ENCODE data around the gene GRID1.

GRID1 gene

DNA sequence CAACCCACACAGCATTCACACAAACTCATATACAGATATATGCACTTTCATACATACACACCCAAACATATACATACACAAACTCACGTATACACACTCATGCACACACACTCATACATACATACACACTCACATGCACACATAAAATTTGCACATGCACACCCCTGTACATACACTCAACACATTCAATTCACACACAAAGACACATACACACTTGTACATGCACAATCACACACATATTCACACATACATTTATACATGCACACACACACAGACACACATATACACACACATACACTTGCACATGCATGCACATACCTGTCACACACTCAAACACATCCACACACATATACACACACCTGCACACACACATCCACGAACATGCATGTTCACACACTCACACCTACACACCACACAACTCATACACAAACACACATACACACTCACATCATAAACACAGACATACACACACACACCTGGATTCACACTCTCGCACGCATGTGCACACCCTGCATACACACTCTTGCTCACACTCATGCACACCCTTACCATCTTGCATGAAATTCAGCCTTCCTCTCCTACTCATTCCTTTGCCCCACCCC, 451.2 kb downstream of the GRID1 start:
- no peak for DNase-seq

DNA sequence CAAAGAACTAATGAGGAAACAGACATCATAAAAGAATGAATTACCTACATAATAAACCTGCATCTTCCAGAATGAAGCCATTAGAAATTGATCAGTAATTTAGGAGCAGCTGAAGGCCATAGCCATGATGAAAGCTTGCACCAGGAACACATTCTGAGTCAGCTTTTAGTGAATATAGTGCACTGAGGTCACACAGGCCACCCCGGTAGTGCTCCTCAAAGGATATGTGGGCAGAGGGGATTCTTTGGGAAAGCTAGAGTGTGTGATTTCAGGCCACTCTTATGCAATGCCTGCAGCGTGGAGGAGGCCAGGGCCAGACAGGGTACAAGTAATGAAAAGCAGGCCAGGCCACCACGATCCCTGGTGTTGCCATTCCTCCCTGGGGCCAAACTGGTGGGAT, 451.9 kb downstream of the GRID1 start:
- no peak for DNase-seq

DNA sequence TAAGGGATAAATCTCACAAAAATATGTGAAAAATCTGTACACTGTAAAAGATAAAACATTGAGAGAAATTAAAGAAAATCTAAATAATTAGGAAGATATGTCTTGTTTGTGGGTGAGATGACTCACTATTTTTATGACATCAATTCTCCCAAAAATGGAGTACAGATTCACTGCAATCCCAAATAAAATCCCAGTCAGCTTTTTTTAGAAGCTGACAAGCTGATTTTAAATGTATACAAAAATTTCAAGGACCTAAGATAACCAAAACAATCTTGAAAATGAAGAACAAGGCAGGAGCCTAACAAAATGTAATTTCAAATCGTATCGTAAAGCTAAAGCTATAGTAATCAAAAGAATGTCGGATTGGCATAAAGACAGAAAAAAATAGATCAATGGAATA, 458.1 kb downstream of the GRID1 start:
- no peak for DNase-seq

DNA sequence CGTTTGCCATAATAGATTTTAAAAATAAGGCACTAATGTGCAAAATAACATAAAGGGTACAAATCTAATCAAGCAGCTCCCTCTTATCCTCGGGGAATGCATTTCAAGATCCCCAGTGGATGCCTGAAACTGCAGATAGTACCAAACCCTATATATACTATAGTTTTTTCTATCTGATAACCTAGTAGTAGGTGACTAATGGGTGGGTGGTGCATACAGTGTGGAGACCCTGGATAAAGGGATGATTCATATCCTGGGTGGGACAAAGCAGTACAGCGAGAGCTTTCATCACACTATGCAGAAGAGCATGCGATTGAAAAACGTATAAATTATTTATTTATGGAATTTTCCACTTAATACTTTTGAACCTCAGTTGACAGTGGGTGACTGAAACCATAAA, 464.5 kb downstream of the GRID1 start:
- no peak for DNase-seq

DNA sequence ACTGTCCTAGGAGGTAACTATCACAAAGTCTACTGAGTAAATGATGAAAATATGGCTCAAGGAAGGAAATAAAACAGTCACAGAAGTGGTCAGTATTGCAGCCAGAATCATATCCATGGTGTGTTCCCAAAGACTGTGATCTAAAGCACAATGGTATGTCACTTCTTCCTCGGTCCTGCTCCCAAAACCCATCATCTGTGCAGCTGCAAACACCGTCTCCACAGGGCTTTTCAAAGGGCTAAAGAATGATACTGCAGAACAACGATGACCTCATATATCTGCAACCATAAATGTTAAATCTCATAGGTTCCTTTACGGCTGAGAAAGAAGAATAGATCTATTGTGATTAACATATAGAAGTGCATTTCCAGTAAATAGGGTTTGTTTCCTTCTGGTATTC, 465.0 kb downstream of the GRID1 start:
- DNase-seq: no peak

DNA sequence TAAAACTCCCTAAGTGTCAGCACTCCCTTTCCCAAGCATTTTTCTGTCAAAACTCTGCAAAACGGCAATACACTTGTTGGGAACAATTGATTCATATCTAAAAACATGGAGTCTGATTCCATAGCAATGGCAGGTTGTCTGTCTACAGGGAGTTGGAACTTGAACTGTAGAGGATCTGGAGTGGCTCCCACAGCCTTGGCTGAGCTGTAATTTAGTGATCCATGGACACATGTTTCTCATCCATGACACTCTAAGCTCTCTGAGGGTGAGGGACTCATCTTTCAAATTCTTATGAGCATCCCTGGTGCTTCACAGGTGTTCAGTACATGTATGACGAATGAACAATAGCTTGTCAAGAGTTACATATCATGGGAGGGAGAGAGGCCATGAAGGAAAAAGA, 466.1 kb downstream of the GRID1 start:
- no peak for DNase-seq

DNA sequence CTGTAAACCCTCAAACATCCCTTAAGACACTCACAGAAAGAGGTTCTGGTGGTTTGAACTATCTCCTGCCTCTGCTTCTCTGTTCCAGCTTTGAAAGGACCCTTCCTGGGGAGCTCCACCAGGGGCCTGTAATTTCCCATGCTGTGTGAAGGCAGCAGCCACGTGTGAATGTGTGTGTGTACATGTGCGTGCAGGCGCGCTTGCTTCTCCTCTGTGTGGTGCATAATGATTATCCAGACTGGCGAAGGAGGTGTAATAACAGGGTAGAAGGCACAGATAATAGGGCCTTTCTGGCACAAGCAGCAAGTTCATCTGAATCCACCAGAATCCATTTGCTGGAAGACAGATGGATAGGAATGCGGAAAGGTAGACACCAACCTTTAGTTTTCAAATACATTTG, 466.5 kb downstream of the GRID1 start:
- peak in 2 of 3 experiments; percentile 25 to 72 for DNase-seq

DNA sequence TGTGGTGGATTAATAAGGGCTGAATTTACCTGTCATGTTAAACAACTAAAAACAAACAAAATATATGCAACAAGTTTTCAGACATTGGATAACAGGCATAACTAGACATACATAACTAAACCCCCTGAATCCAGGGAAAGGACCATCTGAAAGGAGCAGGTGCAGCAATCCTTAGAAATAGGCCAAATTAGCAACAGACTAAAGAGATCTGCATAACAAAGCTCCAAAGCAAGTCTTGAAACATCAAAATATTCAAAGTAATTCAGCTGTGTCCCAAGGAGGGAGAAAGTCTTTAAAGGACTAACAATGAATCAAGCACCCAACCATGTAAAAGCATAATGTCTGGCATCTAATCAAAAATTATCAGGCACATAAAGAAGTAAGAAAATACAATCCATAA, 475.1 kb downstream of the GRID1 start:
- DNase-seq: no peak

DNA sequence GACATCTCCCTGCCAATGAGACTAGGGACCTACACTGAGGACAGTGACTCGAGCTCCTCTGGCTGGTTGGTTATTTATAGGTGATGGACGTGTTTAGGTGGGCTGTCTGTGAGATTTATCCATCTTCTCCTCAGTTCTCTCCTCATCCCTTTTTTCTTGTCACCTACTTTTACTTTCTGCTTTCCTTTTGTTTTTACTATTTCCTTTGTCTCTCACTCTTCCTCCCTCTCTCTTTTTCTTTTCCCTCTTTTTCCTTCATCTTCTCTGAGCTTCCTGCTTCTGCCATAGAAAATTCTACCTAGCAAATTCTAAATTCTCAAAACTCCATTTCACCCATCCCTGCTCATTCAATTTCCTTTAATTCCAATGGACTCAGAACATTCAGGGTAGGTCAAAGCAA, 478.0 kb downstream of the GRID1 start:
- DNase-seq: no peak

DNA sequence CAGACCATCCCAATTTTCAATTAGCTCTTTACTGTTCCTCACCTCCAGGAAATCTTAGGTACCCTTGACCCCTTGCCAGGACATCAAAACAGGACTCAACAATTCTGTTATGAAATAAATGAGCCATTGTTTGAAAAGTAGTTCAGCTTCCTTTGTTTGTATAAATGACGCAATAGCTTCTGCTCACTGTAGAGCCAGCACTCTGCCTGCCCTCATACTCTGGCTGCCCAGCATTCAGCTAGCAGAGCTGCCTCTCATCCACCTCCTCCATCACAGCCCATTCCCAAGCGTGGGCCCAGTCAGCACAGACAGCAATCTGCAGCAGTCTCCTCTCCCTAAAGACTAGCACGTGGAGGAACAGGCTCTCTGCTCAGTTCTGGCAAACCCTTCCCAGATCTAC, 478.6 kb downstream of the GRID1 start:
- no peak for DNase-seq

DNA sequence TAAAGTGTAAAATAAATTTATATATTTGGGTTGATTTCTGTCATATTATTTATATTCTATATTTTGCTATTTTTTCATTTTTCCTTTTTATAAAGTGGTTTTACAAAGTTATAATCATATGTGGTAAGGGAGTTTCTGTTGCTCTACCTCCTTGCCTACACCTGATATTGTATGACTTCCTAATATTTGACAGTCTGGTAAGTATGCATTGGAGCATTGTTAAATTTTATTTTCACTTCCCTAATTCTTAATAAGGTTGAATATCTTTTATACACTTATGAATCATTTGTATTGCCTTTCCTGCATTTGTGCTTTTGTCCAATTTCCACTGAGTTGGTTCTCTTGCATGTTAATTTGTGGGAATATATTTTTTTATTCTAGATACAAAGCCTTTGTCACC, 492.4 kb downstream of the GRID1 start:
- DNase-seq: no peak

DNA sequence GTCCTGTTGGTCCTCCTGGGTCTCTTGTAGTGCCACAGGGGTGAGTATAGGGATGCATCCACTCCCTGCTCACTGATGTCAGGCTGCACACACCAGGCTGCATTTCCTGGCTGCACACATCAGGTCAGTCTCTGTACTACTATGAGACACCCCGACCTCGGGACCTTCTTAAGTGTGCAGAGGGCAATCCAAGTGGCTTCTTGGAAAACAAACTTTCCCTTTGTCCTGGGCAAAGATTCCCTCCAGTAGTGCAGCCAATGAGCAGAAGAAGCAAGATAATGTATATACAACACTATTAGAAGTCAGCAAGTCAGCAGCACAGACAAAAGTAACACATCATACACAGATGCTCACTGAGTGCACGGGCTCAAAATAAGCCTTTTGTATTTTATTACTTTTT, 493.5 kb downstream of the GRID1 start:
- DNase-seq: no peak

DNA sequence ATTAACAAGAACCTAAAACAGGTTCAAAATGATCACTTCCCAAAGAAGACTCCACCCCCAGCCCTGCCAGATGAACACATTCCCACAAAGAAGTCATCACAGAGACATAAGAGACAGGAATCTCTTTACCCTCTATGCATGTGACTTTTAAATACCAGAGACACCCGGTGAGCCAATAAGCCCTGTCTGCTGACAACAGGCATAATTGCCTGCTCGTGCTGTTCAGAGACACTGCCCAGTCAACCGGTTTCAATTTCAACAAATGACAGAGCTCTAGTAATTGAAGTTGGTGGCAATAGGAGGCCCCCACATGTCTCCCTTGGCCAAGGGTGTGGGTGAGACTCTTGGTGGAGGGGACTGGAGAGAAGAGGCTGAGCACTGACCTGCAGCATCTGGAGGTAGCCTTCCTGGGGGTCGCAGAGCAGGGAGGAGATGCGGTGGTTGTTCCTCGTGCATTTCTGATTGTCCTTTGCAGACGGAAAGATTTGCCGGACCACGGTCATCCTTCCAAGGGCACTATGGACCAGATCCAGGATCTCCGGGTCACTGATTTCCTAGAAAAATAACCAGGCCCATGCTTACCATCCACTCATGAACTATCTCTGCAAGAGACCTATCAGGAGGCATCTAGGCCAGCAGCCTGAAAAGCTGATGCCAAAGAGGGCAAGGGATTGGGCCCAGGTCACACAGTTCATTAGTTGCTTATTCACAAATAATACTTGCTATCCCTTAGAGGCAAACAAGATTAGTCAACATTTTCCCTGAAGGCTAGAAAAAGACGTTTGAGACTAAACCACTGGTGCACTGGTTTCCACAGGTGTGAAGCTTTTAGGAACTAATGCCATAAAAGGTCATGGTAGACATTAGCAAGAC, 497.7 kb downstream of the GRID1 start:
- no peak for DNase-seq

DNA sequence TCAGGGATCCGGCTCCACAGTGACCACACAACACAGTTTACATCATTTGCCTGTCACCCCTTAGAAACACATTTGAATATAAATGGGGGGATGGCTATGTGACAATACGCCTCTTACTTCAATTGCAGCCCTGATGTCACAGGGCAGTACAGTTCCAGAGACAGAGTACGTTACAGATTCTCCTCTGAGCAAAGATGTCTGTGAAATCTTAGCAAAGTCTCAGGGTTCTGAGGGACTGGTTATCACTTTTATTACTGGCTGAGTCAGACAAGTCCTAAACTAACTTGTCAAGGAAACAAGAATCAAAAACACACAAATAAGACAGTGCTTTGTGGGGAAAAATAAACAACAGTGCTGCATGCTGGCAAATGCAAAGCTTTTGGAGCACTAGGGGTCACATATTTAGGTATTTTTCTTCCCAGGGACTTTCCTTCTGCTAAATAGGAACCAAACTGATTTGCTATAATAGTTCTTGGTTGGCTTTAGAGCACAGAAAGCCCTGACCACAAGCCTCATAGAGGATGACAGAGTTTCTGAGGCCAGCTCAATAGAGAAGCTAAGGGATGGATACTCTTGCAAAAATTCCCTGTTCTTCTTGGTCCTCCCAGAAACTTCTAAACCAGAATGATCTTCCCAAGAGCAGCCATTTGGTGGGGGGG, 501.6 kb downstream of the GRID1 start:
- no peak for DNase-seq

DNA sequence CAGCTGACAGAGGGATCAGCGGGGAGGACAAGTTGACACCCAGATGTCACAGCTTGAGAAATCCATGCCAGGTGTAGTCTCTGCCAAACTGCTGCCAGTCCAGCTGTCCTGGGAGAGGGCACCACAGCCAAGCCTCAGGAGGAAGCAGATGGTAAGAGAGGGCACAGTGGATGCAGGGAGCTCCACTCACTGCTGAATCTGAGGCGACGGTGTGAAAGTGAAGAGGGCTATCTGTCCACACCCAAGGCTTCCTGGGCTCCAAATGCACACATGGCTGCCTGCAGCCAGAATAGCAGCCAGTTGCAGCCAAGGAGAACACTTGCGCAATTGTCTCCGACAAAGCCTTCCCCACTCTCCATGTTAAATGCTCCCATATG, 502.4 kb downstream of the GRID1 start:
- DNase-seq: no peak

DNA sequence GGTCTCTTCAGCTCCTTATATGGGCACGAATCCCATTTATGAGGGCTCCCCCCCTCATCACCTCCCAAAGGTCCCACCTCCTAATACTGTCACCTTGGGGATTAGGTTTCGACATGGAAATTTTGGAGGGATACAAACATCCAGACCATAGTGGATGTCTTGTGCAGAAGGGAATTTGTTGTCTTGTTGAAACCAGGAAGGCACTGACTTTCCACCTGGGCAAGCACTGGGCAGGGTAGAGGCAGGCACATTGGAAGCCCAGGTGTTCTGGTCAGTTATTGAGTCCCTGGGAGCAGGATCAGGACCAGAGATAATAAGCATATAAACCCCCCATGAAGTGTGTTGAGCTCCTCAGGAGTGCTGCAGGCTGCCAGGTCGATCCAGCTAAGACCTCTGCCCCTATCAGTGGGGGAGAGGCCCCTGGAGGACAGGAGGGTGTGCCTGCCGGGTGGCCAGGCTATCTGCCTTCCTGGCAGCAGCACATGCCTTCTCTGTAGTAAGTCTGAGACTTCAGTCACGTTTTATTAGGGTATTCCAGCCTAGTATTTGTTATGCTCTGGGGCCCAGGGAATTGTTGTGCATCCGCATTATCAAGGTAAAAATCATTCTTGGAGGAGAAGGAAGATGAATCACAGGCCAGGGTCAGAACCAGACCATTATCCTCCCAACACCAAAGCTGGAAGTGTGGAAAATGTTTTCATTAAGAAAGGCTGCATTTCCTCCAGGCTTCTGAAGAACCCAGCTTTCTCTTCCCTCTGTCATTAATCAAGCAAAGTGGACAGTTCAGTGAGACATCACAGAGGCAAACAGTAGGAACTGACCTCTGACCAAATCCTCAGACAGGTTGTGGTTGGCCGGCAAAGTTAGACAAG, 503.1 kb downstream of the GRID1 start:
- no peak for DNase-seq

DNA sequence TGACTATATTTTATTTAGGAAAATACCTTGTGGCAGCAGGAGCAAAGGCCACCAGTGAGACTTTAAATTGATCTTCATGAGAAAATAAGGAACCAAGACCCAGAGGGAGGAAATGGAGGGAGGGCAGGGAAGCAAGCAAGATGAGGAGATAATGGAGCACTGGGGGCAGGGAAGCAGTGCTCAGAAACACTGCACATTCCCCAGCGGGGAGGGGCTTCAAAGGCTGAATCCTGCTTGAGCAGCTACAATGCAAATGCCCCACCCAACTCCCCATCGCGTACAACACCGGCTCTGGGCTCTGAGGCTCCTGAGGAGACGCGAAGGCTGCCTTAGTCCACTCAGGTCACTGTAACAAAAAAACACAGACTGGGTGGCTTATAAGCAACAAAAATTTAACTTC, 503.8 kb downstream of the GRID1 start:
- no peak for DNase-seq

DNA sequence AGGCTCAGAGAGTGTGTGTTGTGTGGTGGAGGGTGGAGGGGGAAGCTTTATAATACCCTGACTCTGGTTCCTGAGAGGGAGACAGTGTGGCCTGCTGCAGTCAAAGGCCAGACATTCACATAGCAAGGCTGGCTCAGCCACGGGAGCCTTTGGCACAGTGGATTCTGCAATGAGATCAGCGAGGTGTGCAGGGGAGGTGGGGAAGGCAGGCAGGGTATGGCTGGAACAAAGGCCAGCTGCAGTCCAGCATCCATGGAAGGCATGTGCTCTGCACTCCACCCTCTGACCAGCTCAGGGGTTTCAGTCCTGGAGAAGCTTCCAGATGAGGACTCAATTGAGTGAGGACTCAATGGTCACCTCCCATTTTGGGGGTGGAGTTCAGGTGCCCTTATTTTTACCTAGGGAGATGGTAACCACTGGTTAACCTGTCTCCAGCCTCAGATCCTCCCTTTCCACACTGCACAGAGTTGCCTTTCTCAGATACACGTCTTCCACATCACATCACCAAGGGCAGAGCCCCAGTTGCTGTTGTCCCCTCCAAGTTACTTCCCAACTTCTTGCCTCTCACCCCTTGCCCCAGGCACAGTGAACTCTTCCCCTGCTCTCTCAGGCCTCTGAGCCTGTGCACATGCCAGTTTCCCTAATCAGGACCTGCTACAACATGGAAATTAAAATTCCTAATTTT, 504.9 kb downstream of the GRID1 start:
- no peak for DNase-seq

DNA sequence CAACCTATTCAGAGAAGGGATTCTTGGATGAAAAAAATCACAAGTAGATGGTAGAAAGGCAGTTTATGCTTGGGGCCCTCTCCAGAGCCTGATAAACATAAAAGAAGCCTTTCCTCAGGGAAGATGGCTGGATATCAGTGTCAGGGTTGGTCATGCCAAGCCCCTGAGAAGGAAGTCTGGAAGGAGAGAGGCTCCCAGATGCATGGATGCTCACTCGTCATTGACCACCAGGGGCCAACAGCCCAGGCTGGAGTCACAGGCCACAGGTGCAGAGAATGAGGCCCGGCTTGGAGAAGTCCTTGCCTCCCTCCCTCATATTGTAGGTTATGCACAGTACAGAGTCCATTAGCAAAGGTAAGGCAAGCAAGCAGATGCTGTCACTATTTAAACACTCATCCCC, 506.7 kb downstream of the GRID1 start:
- DNase-seq: no peak

DNA sequence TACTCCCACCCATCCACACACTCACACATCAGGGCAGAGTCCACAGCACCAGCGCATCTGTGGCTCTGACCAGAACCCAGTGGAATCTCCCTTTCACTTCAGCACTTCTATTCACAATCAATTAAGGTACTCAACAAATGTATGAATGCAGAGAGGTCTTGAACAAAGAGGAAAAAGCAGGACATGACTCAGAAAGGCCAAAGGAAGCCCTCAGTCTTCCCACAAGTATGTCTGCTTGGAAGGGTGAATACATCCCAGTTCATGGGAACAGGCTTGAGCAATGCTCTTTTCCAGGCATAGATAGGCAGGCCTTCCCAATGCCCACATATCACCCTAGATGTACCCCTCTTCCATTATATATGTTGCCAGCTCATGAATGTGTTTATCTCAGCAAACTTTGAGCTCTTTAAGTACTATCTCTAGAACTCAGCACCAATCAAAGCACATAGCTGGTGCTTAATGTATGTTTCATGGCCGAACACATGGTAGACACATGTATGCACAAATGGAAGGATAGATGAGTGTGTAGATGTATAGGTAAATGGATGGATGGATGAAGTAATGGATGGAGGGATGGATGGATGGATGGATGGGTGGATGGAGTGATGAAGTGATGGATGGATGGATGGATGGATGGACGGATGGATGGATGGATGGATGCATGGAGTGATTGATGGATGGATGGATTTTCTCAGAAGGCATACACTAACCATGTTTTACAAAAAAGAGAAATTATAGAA, 507.6 kb downstream of the GRID1 start:
- no peak for DNase-seq

DNA sequence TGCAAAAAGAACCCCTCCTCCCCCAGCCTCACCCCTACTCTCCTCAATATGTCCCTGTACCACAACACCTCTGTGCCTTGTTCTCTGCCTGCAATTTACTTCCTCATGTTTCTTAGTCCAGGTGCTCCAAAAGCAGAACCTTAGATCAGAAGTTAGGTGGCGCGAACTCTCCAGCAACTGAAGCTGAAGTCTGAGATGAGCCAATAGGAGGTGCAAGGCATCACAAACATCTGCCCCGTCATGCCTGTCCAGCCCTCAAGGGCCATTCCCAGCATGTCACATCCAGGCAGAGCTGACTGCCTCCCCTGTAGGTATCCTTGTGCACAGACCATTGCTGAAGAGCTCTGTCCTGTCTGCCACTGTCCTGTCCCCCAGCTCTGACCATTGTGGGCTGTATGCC, 508.8 kb downstream of the GRID1 start:
- no peak for DNase-seq

DNA sequence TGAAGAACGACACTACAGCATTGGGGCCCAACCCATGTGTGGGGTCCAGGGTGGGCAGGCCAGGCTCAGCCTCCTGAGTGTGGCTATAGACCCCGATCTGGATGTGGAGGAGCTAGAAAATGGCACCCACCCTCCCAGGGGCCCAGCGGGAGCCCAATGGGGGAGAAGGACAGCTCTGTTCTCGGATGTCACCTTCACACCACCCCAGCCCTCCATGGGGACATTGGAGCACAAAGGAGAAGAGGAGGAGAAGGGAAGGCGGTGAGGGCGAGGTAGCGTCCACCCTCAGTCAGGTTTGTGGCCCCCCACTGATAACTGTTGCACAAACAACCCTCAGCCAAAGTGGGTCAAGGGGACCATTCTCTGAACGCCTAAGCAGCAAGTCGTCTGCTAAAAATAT, 509.3 kb downstream of the GRID1 start:
- no peak for DNase-seq
